CD4-positive, alpha-beta T cell treated with Interleukin-6 for 4 hours (primary cell): Measurements from ENCODE around the gene TNFRSF8.

Experiments used
- DNase-seq: peaks from one replicate; pipeline ENCODE4 v3.0.0-alpha.2; 2020; ENCODE audit warnings: mixed read lengths

Gene TNFRSF8

DNA sequence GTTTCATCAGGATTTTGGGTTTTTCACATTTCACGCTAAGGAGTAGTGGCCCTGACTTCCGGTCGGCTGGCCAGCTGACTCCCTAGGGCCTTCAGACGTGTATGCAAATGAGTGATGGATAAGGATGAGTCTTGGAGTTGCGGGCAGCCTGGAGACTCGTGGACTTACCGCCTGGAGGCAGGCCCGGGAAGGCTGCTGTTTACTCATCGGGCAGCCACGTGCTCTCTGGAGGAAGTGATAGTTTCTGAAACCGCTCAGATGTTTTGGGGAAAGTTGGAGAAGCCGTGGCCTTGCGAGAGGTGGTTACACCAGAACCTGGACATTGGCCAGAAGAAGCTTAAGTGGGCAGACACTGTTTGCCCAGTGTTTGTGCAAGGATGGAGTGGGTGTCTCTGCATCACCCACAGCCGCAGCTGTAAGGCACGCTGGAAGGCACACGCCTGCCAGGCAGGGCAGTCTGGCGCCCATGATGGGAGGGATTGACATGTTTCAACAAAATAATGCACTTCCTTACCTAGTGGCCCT lies 80.6 kb downstream of the TNFRSF8 start:
- peak; percentile 61 for DNase-seq

DNA sequence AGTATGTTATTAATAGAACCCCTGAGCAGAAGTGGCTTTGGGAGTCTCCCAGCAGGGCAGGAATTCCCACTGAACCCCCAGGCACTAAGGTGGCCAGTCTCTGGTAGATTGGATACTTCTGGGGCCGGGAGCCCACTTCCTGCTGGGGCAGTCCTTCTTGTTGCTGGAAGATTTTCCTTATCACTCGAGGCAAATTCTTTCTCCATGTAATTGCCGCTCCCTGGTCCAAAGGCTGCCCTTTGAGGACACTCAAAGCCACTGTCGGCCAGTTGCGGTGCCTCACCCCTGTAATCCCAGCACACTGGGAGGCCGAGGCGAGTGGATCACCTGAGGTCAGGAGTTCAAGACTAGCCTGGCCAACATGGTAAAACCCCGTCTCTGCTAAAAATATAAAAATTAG lies 81.1 kb downstream of the TNFRSF8 start:
- DNase-seq, result peak; percentile 1

DNA sequence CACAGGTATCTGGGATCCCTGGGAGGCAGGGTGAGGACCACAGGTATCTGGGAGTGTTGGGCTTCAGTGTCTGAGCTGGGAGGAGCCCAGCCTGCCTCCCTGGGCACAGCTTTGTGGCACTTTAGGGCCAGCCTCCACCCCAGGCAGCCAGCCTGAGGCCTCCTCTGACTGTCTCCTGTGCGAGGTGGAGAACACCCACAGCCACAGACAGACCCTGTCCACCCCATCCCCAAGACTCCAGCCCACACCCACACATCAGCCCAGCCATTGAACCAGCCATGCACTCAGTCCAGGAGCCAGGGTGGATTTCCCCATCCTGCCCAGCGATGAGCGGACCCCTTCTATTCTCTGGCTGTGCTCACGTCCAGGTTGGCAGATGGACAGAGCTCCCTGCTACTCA lies 81.9 kb downstream of the TNFRSF8 start:
- DNase-seq, result no peak

DNA sequence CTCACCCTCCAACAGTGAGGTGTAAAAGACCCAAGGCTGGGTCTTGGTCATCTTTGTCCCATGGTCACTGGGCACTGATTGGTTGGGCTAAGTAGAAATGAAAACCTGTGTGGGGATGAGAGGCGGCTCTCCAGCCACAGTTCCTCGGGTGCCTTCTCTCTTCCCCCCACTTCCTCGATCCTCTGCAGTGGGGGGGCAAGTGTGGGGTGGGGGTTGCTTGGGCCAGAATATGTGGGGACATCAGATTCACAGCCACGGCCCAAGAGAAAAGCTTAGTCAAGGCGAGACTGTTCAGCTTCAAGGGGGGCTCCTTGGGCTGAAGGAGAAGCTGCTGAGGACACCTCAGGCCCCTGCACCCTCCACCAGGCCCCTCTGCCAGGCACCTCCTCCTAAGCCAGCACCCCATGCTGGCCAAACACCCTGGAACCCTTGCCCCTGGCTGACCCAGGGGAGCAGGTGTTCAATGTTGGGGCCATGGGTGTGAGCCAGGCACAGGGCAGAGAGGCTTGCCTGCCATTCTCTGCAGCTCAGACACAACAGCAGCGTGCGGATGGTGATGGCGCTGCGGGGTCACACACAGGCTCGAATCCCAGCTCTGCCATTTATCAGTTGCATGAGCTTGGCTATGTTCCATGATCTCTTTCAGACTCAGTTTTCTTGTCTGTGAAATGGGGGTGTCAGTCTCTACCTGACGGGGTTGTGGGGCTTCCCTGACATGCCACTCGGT lies 82.7 kb downstream of the TNFRSF8 start:
- peak; percentile 1 for DNase-seq

DNA sequence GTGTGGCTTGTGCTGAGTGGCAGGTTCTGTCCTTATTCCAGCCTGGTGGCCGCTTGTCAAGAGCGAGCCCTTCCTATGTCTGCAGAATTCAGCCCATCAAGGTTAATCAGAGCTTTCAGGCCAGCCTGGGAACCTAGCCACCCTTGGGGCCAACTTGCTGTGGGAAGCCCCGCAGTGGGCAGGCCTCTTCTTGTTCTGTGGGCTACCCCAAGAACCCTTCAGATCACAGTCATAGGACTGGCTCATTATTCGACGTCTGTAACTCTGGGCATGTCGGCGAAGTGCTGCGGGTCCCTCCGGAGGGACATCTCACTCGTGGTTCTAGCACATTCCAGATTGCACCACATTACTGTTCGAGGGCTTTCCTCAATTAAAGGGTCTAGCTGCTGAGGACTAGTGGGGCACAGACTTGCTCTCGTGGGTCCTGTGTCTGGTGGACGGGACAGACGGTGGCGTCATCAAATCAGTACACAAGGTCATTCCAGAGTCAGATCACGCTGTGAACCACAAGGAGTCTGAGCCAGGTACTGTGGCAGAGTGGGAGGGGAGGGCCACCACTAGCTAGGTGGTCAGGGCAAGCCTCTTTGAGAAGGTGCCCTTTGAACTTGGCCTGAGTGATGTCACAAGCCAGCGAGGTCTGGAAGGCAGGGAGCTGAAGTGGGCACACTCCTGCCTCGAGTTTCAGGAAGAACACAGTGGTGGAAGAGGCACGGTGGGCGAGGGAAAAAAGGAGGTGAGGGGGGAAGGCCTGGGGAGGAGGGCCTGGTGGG lies 83.4 kb downstream of the TNFRSF8 start:
- DNase-seq, result peak; percentile 0

DNA sequence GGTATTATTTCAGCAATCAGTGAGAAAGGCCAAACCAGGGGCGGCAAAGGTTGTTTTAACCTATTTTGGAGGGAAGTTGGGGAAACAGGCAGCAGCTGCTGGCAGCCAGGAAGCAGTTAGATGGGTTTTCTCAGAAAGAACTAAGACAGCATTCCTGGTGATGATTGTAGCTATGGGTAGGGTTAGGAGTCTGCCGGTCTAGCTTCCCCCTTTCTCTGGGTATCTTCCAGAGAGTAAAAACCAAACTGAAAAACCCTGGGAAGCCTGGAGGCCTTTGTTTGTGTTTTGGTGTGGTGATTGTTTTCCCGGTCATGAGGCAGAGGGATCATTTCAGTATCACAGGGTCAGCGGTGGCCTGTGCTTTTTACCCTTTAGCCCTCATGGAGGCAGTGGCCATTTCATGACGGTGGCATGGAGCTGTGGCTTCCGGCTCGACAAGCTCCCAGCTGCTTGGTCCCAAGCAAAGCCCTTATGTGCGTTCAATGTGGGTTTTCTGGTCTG lies 84.1 kb downstream of the TNFRSF8 start:
- no peak for DNase-seq

DNA sequence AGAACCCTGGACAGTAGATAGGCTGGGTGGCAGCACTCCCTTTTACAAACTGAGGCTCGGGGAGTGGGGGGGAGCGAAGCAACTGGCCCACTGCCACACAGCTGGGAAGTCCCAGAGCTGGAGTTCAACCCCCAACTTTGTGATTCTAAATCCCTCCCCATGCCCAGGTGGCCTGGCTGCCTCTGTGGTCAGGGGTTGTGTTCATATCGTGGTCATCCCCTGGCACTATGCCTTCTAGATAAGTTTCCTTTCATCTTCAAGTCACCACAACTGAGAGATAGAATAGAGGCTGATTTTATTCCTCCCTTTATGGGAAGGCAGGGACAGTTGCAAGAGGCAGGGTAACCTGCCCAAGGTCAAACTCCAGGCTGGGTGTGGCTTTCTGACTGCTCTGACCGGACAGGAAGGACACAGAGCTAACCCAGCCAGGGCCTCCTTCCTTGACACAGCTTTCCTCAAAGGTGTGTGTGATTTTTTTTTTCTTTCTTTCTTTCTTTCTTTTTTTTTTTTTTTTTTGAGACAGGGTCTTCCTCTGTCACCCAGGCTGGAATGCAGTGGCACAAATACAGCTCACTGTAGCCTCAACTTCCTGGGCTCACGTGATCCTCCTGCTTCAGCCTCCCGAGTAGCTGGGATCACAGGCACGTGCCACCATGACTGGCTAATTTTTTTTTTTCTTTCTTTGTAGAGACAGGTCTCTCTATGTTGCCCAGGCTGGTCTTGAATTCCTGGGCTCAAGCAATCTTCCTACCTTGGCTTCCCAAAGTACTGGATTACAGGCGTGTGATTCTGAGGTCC lies 85.3 kb downstream of the TNFRSF8 start:
- DNase-seq, result peak; percentile 3

DNA sequence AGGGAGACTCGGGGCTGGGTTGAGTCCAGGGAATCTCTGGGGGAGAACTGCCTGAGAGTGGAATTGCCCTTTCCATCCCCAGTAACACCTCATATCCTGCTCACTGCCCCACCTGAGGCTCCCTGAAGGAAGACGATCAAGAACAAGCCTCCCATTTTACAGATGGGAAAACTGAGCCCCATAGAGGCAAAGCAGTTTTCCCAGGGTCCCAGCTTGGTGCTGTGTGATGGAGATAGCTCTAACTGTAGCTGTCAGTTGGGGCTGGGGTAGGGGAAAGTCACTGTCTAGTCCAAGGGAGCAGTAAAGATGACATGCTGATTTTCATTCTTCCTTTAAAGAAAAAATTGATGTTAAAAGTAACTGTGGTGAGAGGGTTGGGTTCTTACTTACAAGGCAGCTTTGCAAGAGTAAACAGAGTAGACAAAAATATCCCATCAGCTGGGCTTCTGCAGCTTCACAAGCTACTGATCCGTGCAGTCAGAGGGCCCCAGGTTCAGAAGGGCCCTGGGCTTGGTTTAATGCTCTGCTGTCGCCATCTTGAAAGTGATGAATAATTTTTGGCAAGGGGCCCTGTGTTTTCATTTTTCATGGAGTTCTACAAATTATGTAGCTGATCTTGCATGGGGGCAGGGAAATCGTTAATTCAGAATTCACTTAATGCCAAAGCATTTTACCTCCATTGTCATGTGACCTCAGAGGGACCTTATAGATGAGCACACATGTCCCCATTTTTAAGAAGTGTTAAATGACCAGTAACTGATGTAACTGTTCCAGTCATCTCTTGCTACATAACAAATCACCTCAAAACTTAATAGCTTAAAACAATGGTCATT lies 86.1 kb downstream of the TNFRSF8 start:
- DNase-seq, result peak; percentile 9

DNA sequence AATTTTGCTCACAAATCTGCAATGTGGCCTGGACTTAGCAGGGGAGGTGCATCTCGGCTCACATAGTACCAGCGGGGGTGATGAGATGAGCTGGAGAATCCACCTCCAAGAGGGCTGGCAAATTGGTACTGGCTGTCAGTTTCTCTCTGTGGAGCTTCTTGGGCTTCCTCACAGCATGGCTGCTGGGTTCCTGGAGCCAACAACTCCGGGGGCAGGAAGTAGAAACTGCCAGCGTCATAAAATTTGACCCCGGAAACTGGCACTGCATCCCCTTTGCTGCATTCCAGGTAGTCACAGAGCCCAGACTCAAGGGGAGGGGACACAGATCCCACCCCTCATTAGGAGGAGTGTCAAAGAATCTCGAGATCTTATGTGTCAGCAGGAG lies 86.7 kb downstream of the TNFRSF8 start:
- DNase-seq, result no peak

DNA sequence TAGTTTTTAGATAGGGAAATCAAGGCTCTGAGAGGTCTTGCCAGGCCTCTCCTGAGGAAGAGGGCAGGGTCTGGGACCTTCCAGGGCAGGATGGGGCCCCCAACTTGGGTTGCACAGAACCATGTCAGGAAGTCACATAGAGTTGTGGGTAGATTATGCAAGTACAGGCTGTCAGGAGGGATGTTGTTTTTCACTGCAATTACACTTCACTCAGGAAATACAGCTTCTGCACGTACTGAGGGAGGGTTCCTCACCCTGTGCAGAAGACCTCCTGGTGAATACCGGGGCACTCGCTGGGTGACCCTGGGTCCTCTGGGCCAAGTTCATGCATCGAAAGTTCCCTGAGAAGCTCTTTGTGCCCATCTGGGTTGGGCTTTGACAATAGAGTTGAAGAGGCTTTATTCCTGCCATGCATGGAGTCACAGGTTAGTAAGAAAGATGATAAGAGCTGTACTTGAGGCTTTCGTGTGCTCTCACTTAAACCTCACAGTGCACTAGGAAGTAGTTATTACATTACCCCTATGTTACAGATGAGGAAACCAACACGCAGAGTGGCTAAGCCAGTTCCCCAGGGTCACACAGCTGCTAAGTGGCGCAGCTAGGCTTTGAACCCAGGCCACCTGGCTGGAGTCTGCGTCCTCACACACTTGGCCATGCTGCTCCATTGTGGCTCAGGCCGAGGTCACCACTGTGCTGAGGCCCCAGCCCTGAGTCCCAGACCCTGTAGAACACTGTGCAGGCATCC lies 87.5 kb downstream of the TNFRSF8 start:
- DNase-seq, result peak; percentile 55

DNA sequence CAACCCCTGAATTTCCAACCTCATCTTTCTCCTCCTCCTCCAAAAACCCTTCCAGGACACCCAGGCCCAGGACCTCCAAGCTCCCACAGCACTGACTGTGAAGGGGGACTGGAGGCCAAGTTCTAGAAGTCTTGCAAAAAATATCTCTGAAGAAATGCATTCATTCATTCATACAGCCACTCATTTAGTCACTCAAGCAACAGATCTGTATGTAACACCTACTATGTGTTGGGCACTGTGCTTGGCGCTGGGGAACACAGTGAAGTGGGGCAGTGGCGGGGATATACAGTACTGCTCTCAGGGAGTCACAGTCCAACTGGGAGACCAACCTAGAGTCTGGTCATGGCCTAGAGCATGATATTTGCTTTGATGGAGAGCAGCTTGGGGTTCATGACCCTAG lies 88.4 kb downstream of the TNFRSF8 start:
- no peak for DNase-seq

DNA sequence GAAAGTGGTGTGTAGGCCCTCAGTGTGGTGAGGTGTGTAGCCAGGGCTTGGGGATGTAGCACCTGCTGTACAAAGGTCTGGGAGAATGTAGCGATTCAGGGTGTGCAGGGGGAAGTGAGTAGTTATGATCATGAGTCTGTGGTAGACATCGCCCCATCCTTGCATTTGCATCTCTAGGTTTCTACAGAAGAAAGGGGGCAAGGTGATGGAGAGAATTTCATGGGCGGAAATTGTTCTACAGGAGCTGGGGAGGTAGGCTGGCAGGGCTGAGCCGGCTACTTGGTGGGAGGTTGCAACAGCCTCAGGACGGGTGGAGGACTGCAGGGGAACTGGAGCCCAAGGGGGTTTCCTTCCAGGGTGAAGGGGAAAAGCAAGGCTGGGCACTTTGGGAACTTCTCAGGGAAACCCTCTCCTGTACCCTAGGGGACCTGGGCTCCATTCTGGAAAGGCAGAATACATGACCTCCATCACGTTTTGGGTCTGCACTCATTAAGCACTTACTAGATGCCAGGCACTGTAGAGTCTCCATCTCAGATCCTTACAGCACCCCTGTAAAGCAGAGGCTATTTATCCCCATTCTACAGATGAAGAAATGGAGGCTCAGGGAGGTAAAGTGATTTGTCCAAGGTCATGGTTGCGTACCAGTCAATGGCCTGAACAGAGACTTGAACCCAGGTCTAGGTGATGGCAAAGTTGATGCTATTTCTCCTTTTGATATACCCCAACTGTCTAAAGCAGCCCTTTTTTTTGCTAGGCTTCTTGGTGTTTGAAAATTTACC lies 89.2 kb downstream of the TNFRSF8 start:
- DNase-seq, result peak; percentile 43

DNA sequence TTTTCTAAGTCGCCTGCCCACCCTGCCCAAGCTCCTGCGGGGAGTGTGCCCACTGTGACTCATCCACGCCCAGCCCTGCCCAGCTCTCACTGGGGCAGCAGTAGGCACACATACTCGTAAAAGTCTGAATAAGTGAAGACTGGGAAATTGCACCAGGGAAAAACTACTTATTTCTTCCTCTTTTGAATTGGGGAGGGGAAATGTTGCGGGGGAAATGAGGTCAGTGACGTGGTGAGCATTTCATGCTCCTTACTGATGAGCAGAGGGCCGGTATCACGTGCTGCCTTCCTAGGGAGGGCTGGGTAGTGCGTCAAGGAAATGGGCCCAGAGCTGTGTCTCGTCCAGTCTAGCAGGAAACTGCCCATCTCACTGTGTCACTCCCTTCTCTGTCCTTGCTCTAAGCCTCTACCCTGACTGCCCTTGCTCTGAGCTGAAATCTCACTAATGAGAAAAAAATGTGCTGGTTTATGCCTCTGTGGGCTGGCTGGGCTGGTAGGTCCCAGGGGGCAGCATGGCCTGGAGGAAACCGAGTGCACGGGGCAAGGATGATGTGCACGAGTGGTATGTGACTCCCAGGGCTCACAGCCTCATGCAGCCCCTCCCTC lies 90.2 kb downstream of the TNFRSF8 start:
- peak; percentile 47 for DNase-seq

DNA sequence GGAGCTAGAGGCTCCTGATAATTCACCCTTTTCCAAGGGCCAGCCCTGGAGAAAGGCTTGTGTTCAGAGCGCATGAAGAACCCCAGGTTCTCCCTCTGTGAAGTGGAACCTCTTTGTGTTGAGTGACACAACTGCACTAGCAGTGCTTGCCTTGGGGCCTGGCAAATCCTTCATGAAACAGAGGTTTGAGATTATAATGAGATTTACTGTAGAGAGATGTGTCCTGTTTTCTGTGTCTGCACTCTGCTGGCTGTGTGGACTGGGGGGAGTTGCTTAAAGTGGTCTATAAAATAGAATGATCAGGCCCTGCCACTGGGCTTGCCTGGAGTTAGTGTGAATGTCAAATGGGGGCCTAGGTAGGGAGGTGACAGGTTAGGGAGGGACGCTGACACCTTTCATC lies 92.2 kb downstream of the TNFRSF8 start:
- DNase-seq, result no peak

DNA sequence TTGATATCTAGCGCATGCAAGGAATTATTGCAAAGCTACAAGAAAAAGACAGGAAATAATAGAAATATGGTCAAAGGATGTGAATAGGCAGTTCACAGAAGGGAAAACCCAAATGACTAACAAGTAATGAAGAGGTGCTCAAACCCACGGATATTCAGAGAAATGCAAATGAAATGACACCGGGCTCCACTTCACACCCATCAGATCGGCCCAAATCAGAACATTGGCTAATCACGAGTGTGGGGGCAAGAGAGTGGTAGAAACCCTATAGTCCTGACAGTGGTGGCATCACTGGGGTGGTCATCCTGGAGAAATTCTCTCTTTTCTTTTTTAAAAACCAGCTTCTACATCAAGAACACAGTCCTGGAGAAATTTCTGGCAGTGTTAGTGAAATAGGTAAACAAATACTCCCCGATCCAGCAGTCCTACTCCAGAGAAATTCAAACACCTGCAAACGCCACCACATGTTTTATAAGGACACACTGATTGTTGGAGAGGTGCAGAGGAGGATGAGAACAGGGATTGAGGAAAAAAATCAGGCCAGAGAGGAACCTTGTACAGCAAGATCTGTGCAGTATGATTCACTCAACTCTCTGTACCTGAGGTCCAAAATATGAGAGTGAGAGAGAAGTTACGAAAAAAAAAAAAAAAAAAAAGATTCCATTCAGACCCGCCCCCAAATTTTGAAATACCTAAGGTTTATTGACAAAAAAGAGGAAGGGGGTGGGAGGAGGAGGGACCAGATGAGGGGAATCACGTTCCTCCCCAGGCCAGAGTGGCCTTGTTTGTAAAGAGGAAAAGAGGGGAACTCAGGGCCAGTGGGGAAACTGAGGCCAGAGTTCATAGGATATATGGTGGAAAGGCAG lies 94.5 kb downstream of the TNFRSF8 start:
- peak; percentile 44 for DNase-seq

DNA sequence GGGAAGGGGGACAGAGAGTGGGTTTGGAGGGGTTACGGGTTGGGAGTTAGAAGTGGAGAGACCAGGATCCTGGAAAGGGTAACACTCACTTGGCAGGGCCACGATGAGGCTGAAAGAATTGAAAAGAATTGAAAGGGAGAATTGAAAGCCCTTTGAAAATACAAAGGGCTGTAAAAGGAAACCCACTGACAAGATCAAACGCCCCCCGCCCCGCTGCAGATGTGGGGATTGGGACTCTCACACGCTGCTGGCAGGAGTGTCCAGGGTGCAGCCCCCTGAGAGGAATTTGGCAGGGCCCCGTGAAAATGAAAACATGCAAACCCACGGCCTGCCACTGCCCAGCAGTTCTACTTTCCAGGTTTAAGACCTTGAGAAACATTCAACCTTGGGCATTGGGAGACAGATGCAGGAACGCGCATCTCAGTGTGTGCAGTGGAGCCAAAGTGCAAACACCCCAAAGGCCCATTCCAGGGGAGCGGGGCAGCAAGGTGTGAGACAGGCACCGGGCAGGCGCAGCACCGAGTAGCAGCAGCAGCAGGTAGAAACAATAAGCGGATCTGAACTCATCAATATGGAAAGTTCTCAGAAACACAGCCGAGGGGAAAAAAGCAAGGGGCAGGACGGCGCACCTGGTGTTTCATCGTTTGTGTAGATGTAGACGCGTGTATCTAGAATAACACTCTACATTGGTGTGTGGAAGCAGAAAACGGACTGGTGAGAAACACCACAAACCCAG lies 95.4 kb downstream of the TNFRSF8 start:
- peak; percentile 41 for DNase-seq

DNA sequence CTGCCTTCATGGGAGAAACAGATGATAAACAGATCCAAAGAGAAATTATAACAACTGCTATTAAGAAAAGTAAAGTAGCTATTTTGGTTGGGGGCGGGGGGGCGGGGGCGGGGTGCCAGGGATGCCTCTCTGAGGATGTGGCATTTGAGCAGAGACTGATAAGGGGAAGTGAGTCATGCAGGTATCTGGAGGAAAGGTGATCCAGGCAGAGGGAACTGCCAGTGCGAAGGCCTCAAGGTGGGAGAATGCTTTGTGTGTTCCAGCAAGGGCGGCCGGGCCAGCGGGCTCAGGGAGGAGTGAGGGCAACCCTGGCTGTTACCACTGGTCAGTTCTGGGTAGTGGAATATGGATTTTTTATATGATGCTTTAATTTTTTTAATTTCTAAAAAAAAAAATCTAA lies 96.7 kb downstream of the TNFRSF8 start:
- peak; percentile 87 for DNase-seq

DNA sequence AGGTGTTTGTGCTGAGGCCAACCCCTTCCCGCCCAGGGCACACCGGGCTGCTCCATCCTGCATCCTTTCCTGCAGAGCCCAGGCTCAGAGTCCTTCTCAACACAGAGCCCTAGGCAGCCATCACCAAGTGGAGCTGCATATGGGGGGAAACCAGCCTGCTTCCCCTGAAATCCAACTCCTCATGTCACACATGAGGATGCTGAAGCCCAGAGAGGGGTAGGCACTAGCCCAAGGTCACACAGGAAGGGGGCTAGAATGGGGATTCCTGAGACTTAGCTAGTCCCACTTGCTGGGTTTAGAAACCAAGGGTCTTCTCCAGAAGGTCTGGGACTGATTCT lies 98.2 kb downstream of the TNFRSF8 start:
- DNase-seq, result no peak
